HG03196 (cell line): ENCODE results near the gene DTNB.
"Not testable (repeated sequence)": the region's sequence is repeated elsewhere in the genome, so short reads cannot be mapped to it uniquely, and the experiment has no call there.

Source experiments
- ATAC-seq: cut with Tn5 transposase; IDR thresholded peaks from one replicate; pipeline ENCODE4 v1.9.1; 2021; ENCODE audit not compliant: unreplicated experiment

The DTNB gene

DNA sequence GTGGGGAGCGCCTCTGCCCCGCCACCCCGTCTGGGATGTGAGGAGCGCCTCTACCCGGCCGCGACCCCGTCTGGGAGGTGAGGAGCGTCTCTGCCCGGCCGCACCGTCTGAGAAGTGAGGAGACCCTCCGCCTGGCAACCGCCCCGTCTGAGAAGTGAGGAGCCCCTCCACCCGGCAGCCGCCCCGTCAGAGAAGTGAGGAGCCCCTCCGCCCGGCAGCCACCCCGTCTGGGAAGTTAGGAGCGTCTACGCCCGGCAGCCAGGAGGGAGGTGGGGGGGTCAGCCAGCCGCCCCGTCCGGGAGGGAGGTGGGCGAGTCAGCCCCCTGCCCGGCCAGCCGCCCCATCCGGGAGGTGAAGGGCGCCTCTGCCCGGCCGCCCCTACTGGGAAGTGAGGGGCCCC, 39.6 kb downstream of the DTNB start:
- not testable (repeated sequence) for ATAC-seq

DNA sequence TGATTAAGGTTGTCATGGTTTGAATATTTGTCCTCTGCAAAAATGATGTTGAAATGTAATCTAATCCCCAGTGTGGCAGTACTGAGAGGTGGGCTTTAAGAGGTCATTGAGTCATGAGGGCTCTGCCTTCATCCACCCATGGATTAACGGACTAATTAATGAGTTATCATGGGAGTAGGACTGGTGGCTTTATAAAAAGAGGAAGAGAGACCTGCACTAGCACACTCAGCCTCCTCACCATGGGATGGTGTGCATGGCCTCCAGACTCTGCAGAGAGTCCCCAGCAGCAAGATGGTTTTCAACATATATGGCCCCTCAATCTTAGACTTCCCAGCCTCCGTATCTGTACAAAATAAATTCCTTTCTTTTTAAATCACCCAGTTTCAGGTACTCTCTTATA, 41.0 kb downstream of the DTNB start:
- ATAC-seq, result no peak

DNA sequence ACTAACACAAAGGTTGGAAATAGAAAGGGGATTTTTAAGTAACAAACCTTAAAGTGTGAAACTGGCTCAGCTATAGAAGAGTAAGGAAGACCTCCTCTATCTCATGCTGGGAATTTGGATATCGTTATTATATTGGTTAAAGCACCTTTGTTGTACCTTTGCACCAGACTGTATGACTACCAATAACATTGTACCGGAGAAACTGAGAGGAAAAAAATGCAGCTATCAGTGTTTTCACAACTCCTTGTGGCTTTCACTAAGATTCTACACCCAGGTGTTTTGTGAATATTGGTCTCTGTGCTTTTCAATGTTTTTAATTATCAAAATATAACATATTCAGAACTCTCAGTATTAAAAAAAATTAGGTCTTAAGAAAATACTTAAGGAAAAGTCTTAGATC, 48.7 kb downstream of the DTNB start:
- ATAC-seq, result no peak

DNA sequence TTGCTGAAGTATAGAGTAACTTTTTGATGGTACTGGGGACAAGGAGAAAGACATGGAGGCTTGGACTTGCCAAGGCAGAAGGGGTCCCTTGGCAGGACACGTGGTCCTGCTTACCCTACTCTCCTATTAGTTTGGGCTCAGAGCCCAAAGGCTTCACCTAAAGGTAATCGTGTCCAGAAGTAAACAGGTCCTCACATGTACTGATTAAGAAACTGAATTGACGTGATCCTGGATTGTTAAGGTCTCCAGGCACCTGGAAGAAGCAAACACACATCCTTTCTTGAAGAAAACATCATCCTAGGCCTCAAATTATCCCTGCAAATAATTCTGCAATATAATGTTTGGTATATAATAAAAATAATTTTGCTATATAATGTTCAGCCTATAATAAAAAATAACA, 50.0 kb downstream of the DTNB start:
- no peak for ATAC-seq

DNA sequence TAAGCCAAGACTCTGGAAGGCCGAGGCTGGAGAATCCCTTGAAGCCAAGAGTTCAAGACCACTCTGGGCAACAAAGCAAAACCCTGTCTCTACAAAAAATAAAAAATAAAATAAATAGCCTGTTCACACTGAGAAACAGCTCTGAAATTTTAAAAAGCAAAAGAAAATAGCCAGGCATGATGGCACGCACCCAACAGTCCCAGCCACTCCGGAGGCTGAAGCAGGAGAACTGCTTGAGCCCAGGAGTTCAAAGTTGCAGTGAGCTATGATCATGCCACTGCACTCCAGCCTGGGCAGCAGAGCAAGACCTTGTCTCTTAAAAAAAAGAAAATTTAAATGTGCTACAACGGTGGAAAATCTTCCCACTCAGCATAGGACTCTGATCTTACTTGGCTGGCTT, 52.7 kb downstream of the DTNB start:
- ATAC-seq, result no peak

DNA sequence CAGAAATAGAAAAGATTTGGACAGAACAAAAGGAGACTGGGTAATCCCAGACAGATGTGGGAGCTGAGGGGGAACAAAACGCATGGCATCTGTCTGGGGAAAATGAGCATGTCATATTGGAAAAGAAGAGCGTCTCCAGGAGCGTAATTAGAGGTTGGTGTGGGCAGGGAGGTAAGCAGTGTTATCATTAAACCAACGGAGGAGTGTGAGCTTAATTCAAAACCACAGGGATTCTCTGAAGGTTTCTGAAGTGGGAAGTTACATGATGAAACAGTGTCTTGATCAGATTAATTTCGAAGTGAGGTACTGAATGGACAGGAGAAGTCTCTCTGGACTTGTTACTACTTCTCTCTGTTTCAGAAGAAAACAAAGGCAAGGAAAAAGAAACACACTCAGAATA, 53.3 kb downstream of the DTNB start:
- no peak for ATAC-seq

DNA sequence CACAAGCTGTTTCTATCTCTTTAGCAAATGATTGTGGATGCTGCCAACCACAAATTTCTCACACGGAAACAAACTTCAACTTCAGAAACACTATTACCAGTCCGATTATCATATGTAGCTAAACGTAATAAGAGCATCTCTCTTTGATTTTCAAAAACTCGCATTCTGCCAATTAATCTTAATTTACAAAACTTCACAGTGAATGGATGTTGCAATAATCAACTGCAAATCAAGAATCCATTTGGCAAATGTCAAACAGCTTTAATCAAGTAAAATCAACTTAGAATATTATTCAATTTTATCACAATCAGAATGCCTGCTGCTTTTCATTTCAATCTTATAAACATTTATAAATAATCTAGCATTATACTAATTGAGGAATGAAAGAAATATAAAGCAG, 54.2 kb downstream of the DTNB start:
- ATAC-seq, result no peak

DNA sequence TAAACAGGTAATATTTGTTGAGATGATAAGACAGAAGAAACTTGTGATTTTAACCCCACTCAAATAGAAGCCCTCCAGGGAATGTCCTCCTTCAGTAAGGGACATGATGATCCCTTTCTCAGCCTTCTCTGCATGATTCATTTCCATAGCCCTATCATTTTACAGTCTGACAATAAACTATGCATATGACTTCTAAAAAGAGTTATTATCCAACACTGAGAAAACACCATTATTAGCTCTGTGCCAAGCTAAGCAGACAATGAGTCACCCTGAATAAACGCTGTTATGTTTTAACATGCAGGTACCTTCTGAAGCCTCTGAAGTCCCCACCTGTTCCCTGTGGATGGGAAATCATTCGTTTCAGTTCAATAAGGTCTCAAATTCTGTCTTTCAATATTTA, 54.7 kb downstream of the DTNB start:
- no peak for ATAC-seq

DNA sequence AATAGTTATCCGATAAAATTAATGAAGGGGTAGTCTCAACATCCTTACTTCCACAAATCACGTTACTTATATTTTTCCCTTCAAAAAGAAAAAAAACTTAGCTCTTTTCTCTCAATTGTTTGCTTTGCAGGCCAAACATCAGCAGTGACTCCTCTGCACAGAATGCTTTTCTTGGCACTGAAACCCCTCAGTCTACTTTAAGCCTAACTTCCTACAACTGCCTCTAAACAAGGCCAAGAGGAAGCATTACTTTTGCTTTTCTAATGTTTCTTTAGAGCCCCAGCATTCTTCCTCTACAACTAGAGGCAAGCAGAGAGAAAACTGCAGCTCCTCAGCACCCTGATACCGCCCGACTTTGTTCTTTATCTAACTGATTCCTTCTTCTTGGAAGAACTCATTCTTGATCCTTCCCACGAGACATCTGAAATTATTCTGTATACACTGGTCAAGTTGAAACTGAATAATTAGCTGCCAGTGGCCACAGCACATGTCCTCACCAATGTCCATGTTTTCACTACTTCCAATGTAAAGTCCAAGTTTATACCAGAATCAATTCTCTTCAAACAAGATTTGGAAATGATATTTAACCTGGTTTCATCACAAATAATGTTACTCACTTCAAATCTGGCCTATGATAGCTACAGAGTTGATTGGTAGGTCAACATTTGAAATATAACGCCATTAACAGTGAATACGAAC, 55.3 kb downstream of the DTNB start:
- no peak for ATAC-seq

DNA sequence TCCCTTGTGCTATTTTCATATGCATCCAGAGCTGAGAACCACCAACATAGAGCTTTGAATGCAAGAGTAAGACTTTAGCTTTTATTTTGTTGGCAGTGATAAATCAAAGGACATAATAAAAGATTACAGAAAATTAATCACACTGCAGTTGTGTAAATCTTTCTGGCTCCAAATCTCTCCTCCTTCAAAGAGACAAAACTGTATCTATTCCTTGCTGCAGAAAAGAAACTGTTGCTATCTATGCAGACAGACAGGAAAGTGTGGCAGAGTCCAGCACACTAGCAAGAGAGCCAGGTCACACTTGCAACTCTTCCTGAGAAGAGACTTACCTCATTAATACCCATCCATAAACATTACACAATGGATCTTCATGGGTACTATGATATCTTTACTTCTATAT, 57.5 kb downstream of the DTNB start:
- ATAC-seq, result no peak

DNA sequence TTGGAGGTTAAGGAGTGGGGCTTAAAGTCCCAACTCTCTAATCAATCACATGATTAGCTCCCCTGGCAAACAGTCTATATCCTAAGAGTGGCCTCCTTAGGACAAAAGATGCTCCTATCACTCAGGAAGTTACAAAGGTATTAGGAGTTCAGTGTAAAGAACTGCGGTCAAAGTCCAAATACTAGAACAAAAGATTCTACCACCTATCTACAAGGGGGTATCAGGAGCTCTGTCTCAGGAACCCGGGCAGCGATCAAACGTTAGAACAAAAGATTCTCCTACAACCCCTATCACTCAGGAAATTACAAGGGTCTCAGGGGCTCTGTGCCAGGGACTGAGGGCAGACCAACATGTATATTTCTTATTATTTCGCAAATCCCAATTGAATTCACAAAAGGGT, 58.0 kb downstream of the DTNB start:
- ATAC-seq, result no peak

DNA sequence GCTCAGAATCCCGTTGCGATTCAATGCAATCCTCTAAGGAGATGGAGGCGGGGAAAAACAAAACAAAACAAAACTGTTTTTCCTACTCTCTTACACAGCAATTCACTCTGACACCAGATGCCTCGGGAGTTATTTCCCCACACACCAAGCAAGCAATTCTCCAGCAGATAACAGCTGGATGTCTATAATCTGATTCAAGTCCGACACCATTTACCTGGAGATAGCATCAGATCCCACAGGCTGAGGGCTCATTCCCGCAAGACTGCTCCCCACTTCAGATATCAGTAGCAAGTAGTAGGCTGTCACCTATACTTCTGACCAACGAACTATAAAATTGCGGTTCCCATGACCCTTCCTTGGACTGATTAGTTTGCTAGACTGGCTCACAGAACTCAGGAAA, 58.7 kb downstream of the DTNB start:
- no peak for ATAC-seq

DNA sequence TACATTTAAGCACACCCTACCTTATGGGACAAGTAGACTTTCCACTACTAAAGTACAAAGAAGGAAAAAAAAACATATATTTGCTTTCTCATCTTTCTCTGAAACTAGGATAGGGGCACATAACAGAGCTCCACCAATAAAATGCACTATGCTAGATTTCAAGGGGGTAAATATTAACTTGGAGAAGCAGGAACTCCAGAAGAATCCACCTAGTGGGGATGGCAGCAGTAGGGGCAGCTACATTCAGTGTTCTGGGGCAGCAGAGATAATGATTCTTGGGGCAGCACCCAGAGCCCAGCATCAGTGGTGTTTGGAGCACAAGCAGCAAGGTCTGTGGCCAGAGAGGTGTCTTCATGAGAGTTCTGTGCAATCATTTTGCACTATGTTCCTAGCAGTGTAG, 64.7 kb downstream of the DTNB start:
- no peak for ATAC-seq

DNA sequence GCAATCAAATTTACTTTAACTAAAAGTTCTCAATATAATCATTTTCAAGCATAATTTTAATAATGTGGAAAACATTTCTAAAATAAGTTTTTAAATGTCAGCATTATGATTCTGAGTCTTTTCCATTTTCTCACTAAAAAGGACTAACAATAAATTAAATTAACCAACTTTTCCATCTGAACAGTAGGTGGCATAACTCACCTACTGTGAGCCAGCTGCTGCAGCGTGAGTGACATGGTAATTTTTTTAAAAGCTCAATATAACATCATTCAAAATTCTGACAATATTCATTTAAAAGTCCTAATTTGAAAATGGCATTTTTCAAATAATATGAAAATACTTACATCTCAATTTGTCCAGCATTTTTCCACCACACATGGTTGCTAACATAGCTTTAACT, 66.5 kb downstream of the DTNB start:
- no peak for ATAC-seq

DNA sequence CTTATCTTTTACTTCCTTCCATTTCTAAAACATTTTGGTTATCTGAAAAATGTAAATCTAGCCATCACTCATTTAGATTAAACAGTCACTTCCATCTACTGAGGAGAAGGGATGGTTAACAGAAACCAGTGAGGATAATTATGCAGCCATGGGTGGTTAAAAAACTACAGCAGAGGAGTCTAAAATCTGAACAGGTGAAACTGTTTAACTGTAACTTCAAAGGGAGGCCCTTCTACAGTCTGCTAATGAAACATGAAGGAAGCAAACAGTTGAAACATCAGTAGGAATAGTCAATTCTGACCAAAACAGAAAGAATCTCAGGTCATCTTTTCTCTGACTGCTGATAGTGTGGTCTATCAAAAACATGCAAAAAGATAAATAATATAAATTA, 71.0 kb downstream of the DTNB start:
- no peak for ATAC-seq

DNA sequence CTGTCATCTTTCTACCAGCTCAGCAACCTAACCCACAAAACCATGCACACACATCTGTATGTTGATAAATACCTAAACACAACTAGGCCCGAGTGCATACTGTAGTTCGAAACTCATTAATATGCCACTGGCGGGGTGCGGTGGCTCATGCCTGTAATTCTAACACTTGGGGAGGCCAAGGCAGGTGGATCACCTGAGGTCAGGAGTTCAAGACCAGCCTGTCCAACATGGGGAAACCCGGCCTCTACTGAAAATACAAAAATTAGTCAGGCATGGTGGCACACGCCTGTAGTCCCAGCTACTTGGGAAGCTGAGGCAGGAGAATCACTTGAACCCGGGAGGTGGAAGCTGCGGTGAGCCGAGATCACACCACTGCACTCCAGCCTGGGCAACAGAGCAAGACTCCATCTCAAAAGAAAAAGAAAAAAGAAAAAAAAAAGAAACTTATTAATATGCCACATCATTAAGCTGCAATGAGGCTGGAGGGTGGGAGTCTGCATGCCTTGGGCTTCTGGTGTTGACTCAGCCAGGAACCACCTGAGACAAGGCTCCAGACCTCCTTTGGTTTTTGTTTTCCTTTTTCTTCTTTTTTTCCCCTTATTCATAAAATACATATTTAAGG, 71.6 kb downstream of the DTNB start:
- not testable (repeated sequence) for ATAC-seq

DNA sequence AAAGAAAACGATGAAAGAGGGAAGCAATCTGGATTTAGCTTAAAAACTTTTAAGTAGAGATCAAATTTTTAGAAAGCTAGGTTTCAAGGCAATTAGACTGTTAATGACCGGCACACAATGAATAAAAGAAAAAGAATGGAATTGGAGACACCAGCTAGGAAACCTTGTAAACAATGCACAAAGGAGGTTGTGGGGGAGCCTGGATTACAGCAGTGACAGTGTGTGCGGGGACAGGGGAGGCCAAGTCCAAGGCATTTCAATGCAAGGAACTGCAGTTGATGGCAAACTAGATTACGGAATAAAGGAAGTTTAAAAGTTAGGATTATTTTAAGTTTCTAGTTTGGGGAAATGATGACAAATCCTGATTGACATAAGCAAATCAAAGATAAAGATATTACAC, 74.5 kb downstream of the DTNB start:
- ATAC-seq, result no peak

DNA sequence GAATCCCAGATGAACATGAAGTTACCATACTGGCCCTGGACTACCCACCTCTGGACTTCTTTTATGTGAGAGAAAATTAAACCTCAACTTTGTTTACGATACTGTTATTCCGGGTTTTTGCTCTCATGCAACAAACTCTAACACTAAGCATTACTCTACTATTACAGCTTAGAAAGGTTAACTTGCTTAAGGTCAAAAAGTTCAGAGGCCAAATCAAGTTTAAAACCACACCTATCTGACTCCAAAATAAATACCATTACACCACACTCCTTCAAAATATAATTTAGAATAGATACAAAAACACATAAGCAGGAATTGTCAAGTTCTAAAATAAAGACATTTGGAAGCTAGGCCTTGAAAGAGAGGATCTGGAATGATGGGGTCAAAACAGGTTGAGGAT, 75.0 kb downstream of the DTNB start:
- no peak for ATAC-seq

DNA sequence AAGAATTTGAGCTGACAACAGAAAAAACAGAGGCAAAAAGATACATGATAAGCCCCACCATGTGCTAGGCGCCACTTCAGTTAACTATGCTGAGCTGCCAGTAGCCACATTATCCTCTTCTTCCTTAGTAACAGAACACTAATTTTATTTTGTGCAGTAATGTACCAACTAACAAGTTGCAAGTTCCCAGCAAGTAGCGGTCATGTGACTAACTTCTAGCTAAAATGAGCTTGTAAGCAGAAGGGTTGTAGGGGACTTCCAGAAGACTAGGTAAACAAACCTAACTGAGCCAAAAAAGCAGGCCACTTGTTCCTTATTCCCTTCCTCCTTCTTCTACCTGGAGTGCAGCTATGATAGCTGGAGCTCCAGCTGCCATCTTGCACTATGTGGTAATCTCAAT, 75.5 kb downstream of the DTNB start:
- no peak for ATAC-seq

DNA sequence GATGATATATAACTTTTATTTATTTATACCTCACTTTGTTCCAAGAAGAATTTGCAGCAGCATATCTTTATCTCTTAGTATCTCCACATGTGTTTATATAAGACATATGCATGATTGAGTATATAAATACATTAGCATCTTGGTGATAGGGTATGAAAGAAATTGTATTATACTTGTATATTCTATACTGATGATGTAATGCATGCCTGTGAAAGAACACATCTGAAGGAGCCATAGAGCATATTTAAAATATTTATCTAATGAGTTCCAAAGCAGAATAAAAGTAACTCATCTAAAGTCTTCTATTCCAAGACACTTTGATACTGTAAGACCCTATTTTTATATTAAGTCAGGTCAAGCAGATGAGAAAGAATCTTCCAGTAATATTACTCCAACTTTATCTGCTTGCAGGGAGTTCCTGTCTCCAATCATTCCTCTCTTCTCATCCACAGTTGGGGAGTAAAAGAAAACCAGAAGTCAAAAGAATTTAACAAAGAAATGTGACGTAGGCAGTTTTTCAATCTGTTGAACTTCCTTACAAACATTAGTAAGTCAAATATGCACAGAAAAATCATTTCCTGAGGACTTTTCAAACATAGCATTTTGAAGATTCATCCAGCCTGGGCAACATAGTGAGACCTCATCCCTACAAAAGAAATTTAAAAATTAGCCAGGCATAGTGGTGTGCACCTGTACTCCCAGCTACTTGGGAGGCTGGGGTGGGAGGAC, 76.7 kb downstream of the DTNB start:
- ATAC-seq, result no peak

DNA sequence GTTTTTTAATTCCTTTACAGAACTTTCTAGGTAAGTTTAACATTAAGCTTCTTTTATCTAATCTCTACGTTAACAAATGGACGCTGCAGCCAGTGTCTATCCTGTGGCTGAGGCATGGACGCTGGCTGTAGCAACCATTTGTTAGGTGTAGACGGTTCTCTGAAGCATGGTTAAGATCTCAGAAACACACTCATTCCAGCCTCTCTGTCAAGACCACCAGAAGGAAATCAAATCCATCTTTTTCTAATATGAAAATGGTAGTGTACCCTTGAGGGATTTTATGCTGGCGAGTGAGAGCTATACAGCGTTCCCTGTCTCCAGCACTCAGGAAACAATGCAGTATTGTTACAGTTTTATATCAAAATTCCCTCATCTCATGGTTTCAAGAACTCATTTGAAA, 78.0 kb downstream of the DTNB start:
- ATAC-seq, result no peak

DNA sequence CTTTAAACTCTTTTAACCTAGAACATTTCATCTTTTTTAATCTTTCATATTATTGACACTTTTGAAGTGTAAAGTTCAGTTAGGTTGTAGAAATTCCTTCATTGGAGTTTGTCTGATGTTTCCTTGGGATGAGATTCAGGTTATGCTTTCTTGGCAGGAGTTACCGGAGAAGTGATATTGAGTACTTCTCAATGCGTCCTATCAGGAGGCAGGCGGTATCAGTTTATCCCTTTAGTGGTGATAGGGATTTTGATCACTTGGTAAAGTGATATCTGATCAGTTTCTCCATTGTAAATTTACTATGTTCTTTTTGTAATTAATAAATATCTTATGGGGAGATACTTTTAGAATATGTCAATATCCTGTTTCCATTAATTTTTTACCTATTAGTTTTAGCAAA, 78.4 kb downstream of the DTNB start:
- ATAC-seq, result no peak
